ENCODE data around the gene PRR18. TPM values are rescaled to one million over a fixed set of nuclear protein-coding genes. Genes with fewer than 3 reads are reported as not detected.

The PRR18 gene
- total and polyA plus RNA-seq, 9 of the 15 experiments (the other 6 are each of a cell fraction or from before 2014, with no cell fraction given): not detected

DNA sequence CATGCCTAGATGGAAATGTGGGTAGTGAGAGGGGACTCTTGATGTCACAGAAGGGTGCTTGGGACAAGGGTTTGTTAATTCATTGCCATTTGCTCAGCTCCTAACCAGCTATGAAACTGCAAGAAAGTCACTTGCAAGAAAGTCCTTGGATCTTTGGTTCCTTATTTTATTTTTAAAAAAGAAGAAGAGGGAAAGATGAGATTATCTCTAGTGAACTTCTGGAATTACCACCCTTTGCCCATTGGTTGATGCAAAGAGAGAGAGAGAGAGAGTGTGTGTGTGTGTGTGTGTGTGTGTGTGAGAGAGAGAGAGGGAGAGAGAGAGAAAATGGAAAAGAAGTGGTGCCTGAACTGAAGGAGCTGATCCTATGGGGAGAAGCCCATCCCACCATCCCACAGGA, 38.8 kb upstream of the PRR18 start (continued):
- TF ChIP-seq, protein P1, sequence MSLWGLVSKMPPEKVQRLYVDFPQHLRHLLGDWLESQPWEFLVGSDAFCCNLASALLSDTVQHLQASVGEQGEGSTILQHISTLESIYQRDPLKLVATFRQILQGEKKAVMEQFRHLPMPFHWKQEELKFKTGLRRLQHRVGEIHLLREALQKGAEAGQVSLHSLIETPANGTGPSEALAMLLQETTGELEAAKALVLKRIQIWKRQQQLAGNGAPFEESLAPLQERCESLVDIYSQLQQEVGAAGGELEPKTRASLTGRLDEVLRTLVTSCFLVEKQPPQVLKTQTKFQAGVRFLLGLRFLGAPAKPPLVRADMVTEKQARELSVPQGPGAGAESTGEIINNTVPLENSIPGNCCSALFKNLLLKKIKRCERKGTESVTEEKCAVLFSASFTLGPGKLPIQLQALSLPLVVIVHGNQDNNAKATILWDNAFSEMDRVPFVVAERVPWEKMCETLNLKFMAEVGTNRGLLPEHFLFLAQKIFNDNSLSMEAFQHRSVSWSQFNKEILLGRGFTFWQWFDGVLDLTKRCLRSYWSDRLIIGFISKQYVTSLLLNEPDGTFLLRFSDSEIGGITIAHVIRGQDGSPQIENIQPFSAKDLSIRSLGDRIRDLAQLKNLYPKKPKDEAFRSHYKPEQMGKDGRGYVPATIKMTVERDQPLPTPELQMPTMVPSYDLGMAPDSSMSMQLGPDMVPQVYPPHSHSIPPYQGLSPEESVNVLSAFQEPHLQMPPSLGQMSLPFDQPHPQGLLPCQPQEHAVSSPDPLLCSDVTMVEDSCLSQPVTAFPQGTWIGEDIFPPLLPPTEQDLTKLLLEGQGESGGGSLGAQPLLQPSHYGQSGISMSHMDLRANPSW (CRISPR knock-in tag; IDR thresholded peaks at IDR 0.05): no peak
- no peak for TF ChIP-seq NFIX (CRISPR knock-in tag; IDR thresholded peaks at IDR 0.05; ENCODE audit: low read depth)
- TF ChIP-seq, protein P2, sequence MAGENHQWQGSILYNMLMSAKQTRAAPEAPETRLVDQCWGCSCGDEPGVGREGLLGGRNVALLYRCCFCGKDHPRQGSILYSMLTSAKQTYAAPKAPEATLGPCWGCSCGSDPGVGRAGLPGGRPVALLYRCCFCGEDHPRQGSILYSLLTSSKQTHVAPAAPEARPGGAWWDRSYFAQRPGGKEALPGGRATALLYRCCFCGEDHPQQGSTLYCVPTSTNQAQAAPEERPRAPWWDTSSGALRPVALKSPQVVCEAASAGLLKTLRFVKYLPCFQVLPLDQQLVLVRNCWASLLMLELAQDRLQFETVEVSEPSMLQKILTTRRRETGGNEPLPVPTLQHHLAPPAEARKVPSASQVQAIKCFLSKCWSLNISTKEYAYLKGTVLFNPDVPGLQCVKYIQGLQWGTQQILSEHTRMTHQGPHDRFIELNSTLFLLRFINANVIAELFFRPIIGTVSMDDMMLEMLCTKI (IDR thresholded peaks at IDR 0.05; ENCODE audit: partially characterized antibody): no peak
- TF ChIP-seq ZNF197 (CRISPR knock-in tag; IDR thresholded peaks at IDR 0.05; ENCODE audit: low read depth): no peak

DNA sequence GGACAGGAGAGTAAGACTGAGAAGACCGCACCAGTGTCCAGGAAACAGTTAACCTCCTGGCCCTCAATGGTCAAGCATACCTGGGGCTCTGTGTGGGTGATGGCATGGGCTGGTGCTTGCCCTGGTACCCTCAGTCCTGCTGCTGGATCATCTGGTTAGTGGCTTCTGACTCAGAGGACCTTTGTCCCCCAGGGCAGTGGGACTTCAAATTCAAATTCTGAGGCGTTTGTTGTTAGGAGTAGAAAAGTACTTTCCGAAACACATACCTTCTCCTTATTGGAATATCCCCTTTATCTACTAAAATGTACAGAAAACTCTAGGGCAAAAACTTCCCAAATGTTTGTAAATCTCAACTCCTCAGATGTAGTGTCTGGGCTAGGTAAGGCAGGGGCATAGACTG, 38.3 kb upstream of the PRR18 start:
- Histone ChIP-seq H3K4me1 (replicated peaks in 1 of 2; ENCODE audit: control insufficient read depth in 2 of 2, insufficient read depth in 2 of 2, low read length in 2 of 2) (peaks cover 5 to 8% of the 10 kb centered on the region in 2 experiments; a peak in 3 of 5 replicates), H3K79me2 (ENCODE audit: control insufficient read depth, insufficient read depth, low read length) (peaks cover 20% of the 10 kb centered on the region), H2AFZ (ENCODE audit: low read depth, low read length) (no peak overlapping the region), H4K20me1 (replicated peaks; ENCODE audit: control insufficient read depth, insufficient read depth, low read length) (no peaks in the 10 kb centered on the region), H3K27me3 (ENCODE audit: control insufficient read depth in 2 of 2, insufficient read depth in 2 of 2, low read length in 2 of 2) (no peaks in the 10 kb centered on the region), H3K9ac (ENCODE audit: insufficient read depth in 1 of 2, low read depth in 2 of 2, low read length in 2 of 2) (no peak overlapping the region), H3K36me3 (ENCODE audit: control insufficient read depth, insufficient read depth, low read length) (no peaks in the 10 kb centered on the region; the same call in 2 of the 3 replicates), H3K9me3 (replicated peaks; ENCODE audit: control insufficient read depth, insufficient read depth, low read depth, low read length) (peaks cover 6% of the 10 kb centered on the region; the same call in 1 of the 2 replicates), H3K27ac (ENCODE audit: extremely low read depth, low read depth, low read length) (no peak overlapping the region), H3K4me2 (ENCODE audit: insufficient read depth, low read length) (no peak overlapping the region), H3K4me3 (no peak overlapping the region), H3K9me1 (ENCODE audit: control insufficient read depth, insufficient read depth, low read length) (no peaks in the 10 kb centered on the region)
- FAIRE-seq (no peak), DNase-seq (ENCODE audit: extremely low read depth in 1 of 4, low spot score in 3 of 4) (no peak), ATAC-seq (no peak)
- 56% methylated on average over 3 of the region's 3 CpGs for WGBS (ENCODE audit: insufficient coverage, low coverage, missing lambda C conversion rate)
- ChIA-PET CTCF (ENCODE audit: low intra/inter-chr PET ratio) (no interaction called here), POLR2A (interaction anchor here (1.1 to 1.5 kb wide), 3 partner anchors 10 to 14 kb away, joined by 3 to 4 read pairs (median 3); no protein-coding TSS in a partner anchor)
- in situ Hi-C loops (cut with MboI) (no loop called here), intact Hi-C loops (cut with micrococcal nuclease) (no loop called here)
- no TSS peak for BruUV-seq (replicated peaks)
- TF ChIP-seq, protein P3, sequence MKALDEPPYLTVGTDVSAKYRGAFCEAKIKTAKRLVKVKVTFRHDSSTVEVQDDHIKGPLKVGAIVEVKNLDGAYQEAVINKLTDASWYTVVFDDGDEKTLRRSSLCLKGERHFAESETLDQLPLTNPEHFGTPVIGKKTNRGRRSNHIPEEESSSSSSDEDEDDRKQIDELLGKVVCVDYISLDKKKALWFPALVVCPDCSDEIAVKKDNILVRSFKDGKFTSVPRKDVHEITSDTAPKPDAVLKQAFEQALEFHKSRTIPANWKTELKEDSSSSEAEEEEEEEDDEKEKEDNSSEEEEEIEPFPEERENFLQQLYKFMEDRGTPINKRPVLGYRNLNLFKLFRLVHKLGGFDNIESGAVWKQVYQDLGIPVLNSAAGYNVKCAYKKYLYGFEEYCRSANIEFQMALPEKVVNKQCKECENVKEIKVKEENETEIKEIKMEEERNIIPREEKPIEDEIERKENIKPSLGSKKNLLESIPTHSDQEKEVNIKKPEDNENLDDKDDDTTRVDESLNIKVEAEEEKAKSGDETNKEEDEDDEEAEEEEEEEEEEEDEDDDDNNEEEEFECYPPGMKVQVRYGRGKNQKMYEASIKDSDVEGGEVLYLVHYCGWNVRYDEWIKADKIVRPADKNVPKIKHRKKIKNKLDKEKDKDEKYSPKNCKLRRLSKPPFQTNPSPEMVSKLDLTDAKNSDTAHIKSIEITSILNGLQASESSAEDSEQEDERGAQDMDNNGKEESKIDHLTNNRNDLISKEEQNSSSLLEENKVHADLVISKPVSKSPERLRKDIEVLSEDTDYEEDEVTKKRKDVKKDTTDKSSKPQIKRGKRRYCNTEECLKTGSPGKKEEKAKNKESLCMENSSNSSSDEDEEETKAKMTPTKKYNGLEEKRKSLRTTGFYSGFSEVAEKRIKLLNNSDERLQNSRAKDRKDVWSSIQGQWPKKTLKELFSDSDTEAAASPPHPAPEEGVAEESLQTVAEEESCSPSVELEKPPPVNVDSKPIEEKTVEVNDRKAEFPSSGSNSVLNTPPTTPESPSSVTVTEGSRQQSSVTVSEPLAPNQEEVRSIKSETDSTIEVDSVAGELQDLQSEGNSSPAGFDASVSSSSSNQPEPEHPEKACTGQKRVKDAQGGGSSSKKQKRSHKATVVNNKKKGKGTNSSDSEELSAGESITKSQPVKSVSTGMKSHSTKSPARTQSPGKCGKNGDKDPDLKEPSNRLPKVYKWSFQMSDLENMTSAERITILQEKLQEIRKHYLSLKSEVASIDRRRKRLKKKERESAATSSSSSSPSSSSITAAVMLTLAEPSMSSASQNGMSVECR (CRISPR knock-in tag; IDR thresholded peaks at IDR 0.05): no peak
- TF ChIP-seq FOXM1 (IDR thresholded peaks at IDR 0.05; ENCODE audit: low read depth) (no peak), FOXM1 (CRISPR knock-in tag; IDR thresholded peaks at IDR 0.05; ENCODE audit: low read depth) (no peak), ZNF699 (CRISPR knock-in tag; IDR thresholded peaks at IDR 0.05; ENCODE audit: insufficient replicate concordance) (no peak)
- TF ChIP-seq, protein P4, sequence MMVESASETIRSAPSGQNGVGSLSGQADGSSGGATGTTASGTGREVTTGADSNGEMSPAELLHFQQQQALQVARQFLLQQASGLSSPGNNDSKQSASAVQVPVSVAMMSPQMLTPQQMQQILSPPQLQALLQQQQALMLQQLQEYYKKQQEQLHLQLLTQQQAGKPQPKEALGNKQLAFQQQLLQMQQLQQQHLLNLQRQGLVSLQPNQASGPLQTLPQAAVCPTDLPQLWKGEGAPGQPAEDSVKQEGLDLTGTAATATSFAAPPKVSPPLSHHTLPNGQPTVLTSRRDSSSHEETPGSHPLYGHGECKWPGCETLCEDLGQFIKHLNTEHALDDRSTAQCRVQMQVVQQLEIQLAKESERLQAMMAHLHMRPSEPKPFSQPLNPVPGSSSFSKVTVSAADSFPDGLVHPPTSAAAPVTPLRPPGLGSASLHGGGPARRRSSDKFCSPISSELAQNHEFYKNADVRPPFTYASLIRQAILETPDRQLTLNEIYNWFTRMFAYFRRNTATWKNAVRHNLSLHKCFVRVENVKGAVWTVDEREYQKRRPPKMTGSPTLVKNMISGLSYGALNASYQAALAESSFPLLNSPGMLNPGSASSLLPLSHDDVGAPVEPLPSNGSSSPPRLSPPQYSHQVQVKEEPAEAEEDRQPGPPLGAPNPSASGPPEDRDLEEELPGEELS (CRISPR knock-in tag; IDR thresholded peaks at IDR 0.05; ENCODE audit: borderline replicate concordance): no peak

All from K562 (cell line).